H1 (cell line): ENCODE measurements around the gene NTNG2. TPM values are rescaled to one million over a fixed set of nuclear protein-coding genes. Genes with fewer than 3 reads are reported as not detected.

Experiments used
- CTCF ChIA-PET: fragments of 300-600 bp; sonication (Branson Sonifier 250); formaldehyde crosslinking; loops from one replicate; lab custom pipeline; 2021; ENCODE audit not compliant: partially characterized antibody; lab: Charles Lee
- POLR2A ChIA-PET: fragments of 300-600 bp; sonication (Branson Sonifier 250); formaldehyde crosslinking; loops from one replicate; lab custom pipeline; 2021; ENCODE audit warnings: inconsistent platforms; ENCODE audit not compliant: partially characterized antibody; lab: Charles Lee
- DNase-seq, 2 experiments: peaks; one replicate each; pipeline versions ENCODE4 v3.0.0 to v3.0.0-alpha.2; 2010 to 2022; ENCODE audit warnings: low spot score in 2 of 2, low read depth in 1 of 2, mixed read lengths in 1 of 2
- FAIRE-seq: peaks from 2 replicates; lab custom pipeline; 2011; peaks lifted over from hg19 to GRCh38; lab: Jason Lieb, UNC
- H2AFZ ChIP-seq: 2 replicates; pipeline ENCODE4 v1.8.1; 2012; ENCODE audit warnings: low read length, inconsistent platforms
- H2AK5ac ChIP-seq: 2 replicates; pipeline ENCODE4 v1.6.1; 2013; ENCODE audit warnings: low read depth, low read length
- H2BK120ac ChIP-seq: replicated peaks from 2 replicates; pipeline ENCODE3; 2013; ENCODE audit warnings: low read depth, low read length, inconsistent platforms
- H2BK12ac ChIP-seq: 2 replicates; pipeline ENCODE4 v1.6.1; 2013; ENCODE audit warnings: low read depth, low read length
- H2BK15ac ChIP-seq: 2 replicates; pipeline ENCODE4 v1.6.1; 2013; ENCODE audit warnings: low read length
- H2BK20ac ChIP-seq: 2 replicates; pipeline ENCODE4 v1.6.1; 2013; ENCODE audit warnings: low read length
- H2BK5ac ChIP-seq: 2 replicates; pipeline ENCODE4 v1.6.1; 2013; ENCODE audit warnings: low read depth, low read length
- H3K14ac ChIP-seq: 2 replicates; pipeline ENCODE4 v1.6.1; 2013; ENCODE audit warnings: inconsistent platforms; ENCODE audit not compliant: insufficient read length
- H3K18ac ChIP-seq: 2 replicates; pipeline ENCODE4 v1.6.1; 2013; ENCODE audit warnings: low read length; ENCODE audit errors: extremely low read depth
- H3K23ac ChIP-seq: 2 replicates; pipeline ENCODE4 v1.6.1; 2013; ENCODE audit warnings: inconsistent platforms; ENCODE audit not compliant: insufficient read length
- H3K23me2 ChIP-seq: 2 replicates; pipeline ENCODE4 v1.6.1; 2013; ENCODE audit warnings: low read depth, low read length
- H3K27ac ChIP-seq: 2 replicates; pipeline ENCODE4 v1.6.1; 2011; ENCODE audit warnings: low read depth, low read length, inconsistent platforms
- H3K27me3 ChIP-seq, 4 experiments: replicated peaks in 1 of 4; 1 replicate in 1 of 4; 2 replicates in 3 of 4; pipeline versions ENCODE4 v1.6.1 to v1.8.1; 2011 to 2013; ENCODE audit warnings: low read length in 3 of 4, mild to moderate bottlenecking in 3 of 4, inconsistent platforms in 2 of 4, mixed read lengths in 2 of 4, moderate library complexity in 1 of 4; ENCODE audit not compliant: control insufficient read depth in 3 of 4, insufficient read depth in 3 of 4; ENCODE audit errors: extremely low read depth in 1 of 4
- H3K36me3 ChIP-seq, 4 experiments: 2 replicates each; pipeline versions ENCODE4 v1.6.1 to v1.8.1; 2011 to 2013; ENCODE audit warnings: mild to moderate bottlenecking in 4 of 4, low read length in 3 of 4, moderate library complexity in 2 of 4, control low read depth in 1 of 4, inconsistent platforms in 1 of 4; ENCODE audit not compliant: insufficient read depth in 4 of 4, control insufficient read depth in 2 of 4
- H3K4ac ChIP-seq: replicated peaks from 2 replicates; pipeline ENCODE3; 2013; ENCODE audit warnings: low read length, low read depth, mixed read lengths, inconsistent platforms; ENCODE audit not compliant: insufficient read length
- H3K4me1 ChIP-seq, 4 experiments: replicated peaks in 1 of 4; 1 replicate in 1 of 4; 2 replicates in 3 of 4; pipeline versions ENCODE4 v1.6.1 to v1.8.1; 2011 to 2013; ENCODE audit warnings: low read length in 3 of 4, inconsistent platforms in 2 of 4, mixed read lengths in 1 of 4; ENCODE audit not compliant: insufficient read depth in 4 of 4, control insufficient read depth in 3 of 4
- H3K4me2 ChIP-seq, 2 experiments: 2 replicates each; pipeline versions ENCODE4 v1.6.1 to v1.8.1; 2011 to 2013; ENCODE audit warnings: low read depth in 2 of 2, low read length in 2 of 2, control low read depth in 1 of 2, inconsistent platforms in 1 of 2, mild to moderate bottlenecking in 1 of 2; ENCODE audit not compliant: insufficient read depth in 1 of 2
- H3K4me3 ChIP-seq, 4 experiments: fragments of 200-600, 300-600 bp in 1 of 4; sonication (generic), shearing (Covaris generic), sonication (Bioruptor Twin) in 1 of 4; 2 replicates each; pipeline versions ENCODE4 v1.5.1 to v1.8.1; 2011 to 2016; ENCODE audit warnings: low read length in 4 of 4, low read depth in 3 of 4, control low read depth in 2 of 4, inconsistent platforms in 2 of 4, mild to moderate bottlenecking in 2 of 4, mixed read lengths in 1 of 4, moderate library complexity in 1 of 4; ENCODE audit not compliant: insufficient read depth in 2 of 4; ENCODE audit errors: extremely low read depth in 1 of 4
- H3K56ac ChIP-seq: replicated peaks from 2 replicates; pipeline ENCODE3; 2013; ENCODE audit warnings: low read depth, mild to moderate bottlenecking, mixed read lengths, low read length, inconsistent platforms; ENCODE audit not compliant: insufficient read length
- H3K79me1 ChIP-seq: 2 replicates; pipeline ENCODE4 v1.6.1; 2013; ENCODE audit warnings: low read depth, low read length, control low read depth
- H3K79me2 ChIP-seq, 2 experiments: 2 replicates each; pipeline versions ENCODE4 v1.6.1 to v1.8.1; 2012 to 2013; ENCODE audit warnings: low read length in 2 of 2, mild to moderate bottlenecking in 2 of 2, inconsistent platforms in 1 of 2; ENCODE audit not compliant: insufficient read depth in 2 of 2, control insufficient read depth in 1 of 2
- H3K9ac ChIP-seq, 4 experiments: replicated peaks in 1 of 4; 1 replicate in 1 of 4; 2 replicates in 3 of 4; pipeline versions ENCODE4 v1.6.1 to v1.8.1; 2011 to 2013; ENCODE audit warnings: low read depth in 3 of 4, low read length in 3 of 4, control low read depth in 2 of 4, mild to moderate bottlenecking in 2 of 4, moderate library complexity in 2 of 4, inconsistent platforms in 1 of 4; ENCODE audit errors: extremely low read depth in 1 of 4
- H3K9me3 ChIP-seq, 2 experiments: 2 replicates each; pipeline versions ENCODE4 v1.6.1 to v1.8.1; 2012 to 2013; ENCODE audit warnings: mild to moderate bottlenecking in 2 of 2, moderate library complexity in 2 of 2, control low read depth in 1 of 2, inconsistent platforms in 1 of 2, low read depth in 1 of 2, low read length in 1 of 2, mixed read lengths in 1 of 2; ENCODE audit not compliant: insufficient read depth in 2 of 2
- H4K20me1 ChIP-seq, 2 experiments: replicated peaks in 1 of 2; 2 replicates each; pipeline versions ENCODE3 to v1.8.1; 2011 to 2013; ENCODE audit warnings: inconsistent platforms in 2 of 2, low read length in 2 of 2, mild to moderate bottlenecking in 1 of 2; ENCODE audit not compliant: insufficient read depth in 2 of 2, control insufficient read depth in 1 of 2
- H4K5ac ChIP-seq: 2 replicates; pipeline ENCODE4 v1.6.1; 2013; ENCODE audit warnings: low read length, low read depth, mixed read lengths, inconsistent platforms; ENCODE audit not compliant: insufficient read length
- H4K8ac ChIP-seq: 2 replicates; pipeline ENCODE4 v1.8.0; 2013; ENCODE audit warnings: mild to moderate bottlenecking, moderate library complexity, low read length, inconsistent platforms; ENCODE audit not compliant: insufficient read depth; ENCODE audit errors: extremely low read depth
- H4K91ac ChIP-seq: replicated peaks from 2 replicates; pipeline ENCODE3; 2013; ENCODE audit warnings: low read length, mixed read lengths, inconsistent platforms; ENCODE audit not compliant: insufficient read length
- ASH2L ChIP-seq: fragments of 200-600, 300-600 bp; sonication (generic); IDR thresholded peaks from one replicate; pipeline ENCODE4 v1.7.1; 2017; ENCODE audit warnings: low read length
- BCL11A ChIP-seq, 2 experiments: IDR thresholded peaks; one replicate each; pipeline ENCODE4 v1.6.1; 2011; ENCODE audit warnings: low read depth in 2 of 2, low read length in 2 of 2, mild to moderate bottlenecking in 2 of 2
- CREB1 ChIP-seq: IDR thresholded peaks from 2 replicates; pipeline ENCODE4 v1.6.1; 2012; ENCODE audit warnings: inconsistent platforms
- EZH2 ChIP-seq: fragments of 200-600 bp; sonication (generic); IDR thresholded peaks from 2 replicates; pipeline ENCODE4 v1.7.1; 2012; ENCODE audit warnings: low read depth, mild to moderate bottlenecking, moderate library complexity, low read length, inconsistent platforms; ENCODE audit not compliant: severe bottlenecking
- JUND ChIP-seq: IDR thresholded peaks from 2 replicates; pipeline ENCODE4 v1.6.1; 2011; ENCODE audit warnings: mild to moderate bottlenecking, improper control_type of control experiment, low read length
- SAP30 ChIP-seq: fragments of 300-600 bp; sonication (generic); IDR thresholded peaks from 2 replicates; pipeline ENCODE4 v1.7.1; 2012; ENCODE audit warnings: low read length, moderate library complexity, mild to moderate bottlenecking, inconsistent platforms; ENCODE audit not compliant: insufficient read depth, insufficient replicate concordance
- SIN3A ChIP-seq, 2 experiments: IDR thresholded peaks in 1 of 2; conservative IDR thresholded peaks in 1 of 2; 2 replicates each; pipeline ENCODE4 v1.6.1; 2011 to 2012; ENCODE audit warnings: low read length in 2 of 2, improper control_type of control experiment in 1 of 2, low read depth in 1 of 2, mild to moderate bottlenecking in 1 of 2
- SP2 ChIP-seq: IDR thresholded peaks from 2 replicates; pipeline ENCODE4 v1.6.1; 2012; ENCODE audit warnings: mild to moderate bottlenecking, low read length, inconsistent platforms
- WGBS, 2 experiments: shearing (Covaris generic) in 1 of 2; methylation state at CpG; one replicate each; pipeline versions ENCODE4 v1.1.6 to v1.1.7; 2013 to 2015; ENCODE audit warnings: low lambda C conversion rate in 2 of 2, mixed read lengths in 2 of 2, inconsistent platforms in 1 of 2, low coverage in 1 of 2, missing lambda C conversion rate in 1 of 2; ENCODE audit not compliant: insufficient replicate concordance in 2 of 2, insufficient coverage in 1 of 2, insufficient read length in 1 of 2; ENCODE audit errors: extremely low coverage in 1 of 2, missing lambda C conversion rate in 1 of 2; 5-methylcytosine and 5-hydroxymethylcytosine counted together
- polyA plus RNA-seq, 7 experiments: library from polyadenylated mRNA; depleted of rRNA in 3 of 7; stranded (reverse) in 5 of 7; unstranded in 2 of 7; fragments of >200 nt in 5 of 7; fragments of 200-250 nt in 2 of 7; gene quantifications; 1 replicate in 5 of 7; 2 replicates in 1 of 7; 4 replicates in 1 of 7; pipeline versions ENCODE4 v1.2.1 to v1.2.3, GENCODE V29; 2011 to 2013; ENCODE audit warnings: missing spikeins in 2 of 7, mixed read lengths in 2 of 7
- total RNA-seq: library from RNA; stranded (reverse); fragmentation: NEBNext Ultra II Directional; extraction: Animal tissue kit (Norgen Biotek cat#: 25700); gene quantifications from 2 replicates; pipeline ENCODE4 v1.2.1, GENCODE V29; 2021
- TF ChIP-seq, protein P1 (sequence below): IDR thresholded peaks from 2 replicates; pipeline ENCODE4 v1.6.1; 2012; ENCODE audit warnings: inconsistent platforms

NTNG2 gene
- total and polyA plus RNA-seq, 2 of the 8 experiments (the other 6 are each of a cell fraction or from before 2014, with no cell fraction given): 1.4 to 1.5 TPM

GRCh38 chr9:132283165-132283564, 121.3 kb downstream of the NTNG2 start:
- H4K5ac ChIP-seq: no peak overlapping the region
- FAIRE-seq: no peak
- H3K79me2 ChIP-seq: no peaks in the 10 kb centered on the region
- H2BK120ac ChIP-seq: no peak overlapping the region
- no peak overlapping the region for H3K4ac ChIP-seq
- H3K9ac ChIP-seq: no peak overlapping the region
- no peak overlapping the region for H2AK5ac ChIP-seq
- H2AFZ ChIP-seq: no peak overlapping the region
- H3K4me1 ChIP-seq: no peaks in the 10 kb centered on the region
- H2BK5ac ChIP-seq: no peak overlapping the region
- DNase-seq: no peak
- H3K23ac ChIP-seq: no peak overlapping the region
- no peaks in the 10 kb centered on the region for H3K9me3 ChIP-seq
- no peaks in the 10 kb centered on the region for H3K79me1 ChIP-seq
- H3K36me3 ChIP-seq: peaks cover 0 to 75% (median 53%) of the 10 kb centered on the region in 4 experiments
- H4K91ac ChIP-seq: no peak overlapping the region
- H4K20me1 ChIP-seq: no peaks in the 10 kb centered on the region
- WGBS, 2 experiments: 88% methylated on average over 4 of the region's 4 CpGs; no CpG with 5 or more reads in 1 of the 2 experiments
- no peak overlapping the region for H4K8ac ChIP-seq
- H3K4me3 ChIP-seq: no peak overlapping the region
- no peak overlapping the region for H3K27ac ChIP-seq
- H3K56ac ChIP-seq: no peak overlapping the region
- H2BK20ac ChIP-seq: no peak overlapping the region
- TF ChIP-seq ASH2L: no peak
- TF ChIP-seq CREB1: no peak
- TF ChIP-seq BCL11A (IDR thresholded peaks at IDR 0.05; ENCODE audit: low read depth in 2 of 2, low read length in 2 of 2): no peak
- no peak for TF ChIP-seq EZH2
- TF ChIP-seq, protein P1, sequence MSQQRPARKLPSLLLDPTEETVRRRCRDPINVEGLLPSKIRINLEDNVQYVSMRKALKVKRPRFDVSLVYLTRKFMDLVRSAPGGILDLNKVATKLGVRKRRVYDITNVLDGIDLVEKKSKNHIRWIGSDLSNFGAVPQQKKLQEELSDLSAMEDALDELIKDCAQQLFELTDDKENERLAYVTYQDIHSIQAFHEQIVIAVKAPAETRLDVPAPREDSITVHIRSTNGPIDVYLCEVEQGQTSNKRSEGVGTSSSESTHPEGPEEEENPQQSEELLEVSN: no peak
- TF ChIP-seq SAP30: no peak
- TF ChIP-seq JUND: no peak
- TF ChIP-seq SIN3A (conservative IDR thresholded peaks at IDR 0.05 in 1 of 2, IDR thresholded peaks at IDR 0.05 in 1 of 2; ENCODE audit: low read depth in 1 of 2, low read length in 2 of 2): no peak
- TF ChIP-seq SP2: no peak
- H2BK12ac ChIP-seq: no peak overlapping the region
- POLR2A ChIA-PET: no interaction called here
- H3K4me2 ChIP-seq: no peak overlapping the region
- no peaks in the 10 kb centered on the region for H3K23me2 ChIP-seq
- H3K18ac ChIP-seq: no peak overlapping the region
- no peaks in the 10 kb centered on the region for H3K27me3 ChIP-seq
- CTCF ChIA-PET: interaction anchor here (1.8 kb wide), 1 partner anchor 14 kb away, joined by 6 read pairs; no protein-coding TSS in a partner anchor
- no peak overlapping the region for H2BK15ac ChIP-seq
- no peak overlapping the region for H3K14ac ChIP-seq
